HUDEP-2 (cell line): ENCODE measurements around the gene KCNH2.

Experiments used
- DNase-seq, 76 experiments: peaks; one replicate each; lab custom pipeline; 2025; ENCODE audit not compliant: unreplicated experiment in 76 of 76; lab: John Stamatoyannopoulos, UW

The KCNH2 gene

GRCh38 chr7:150951181-150951520, 27.0 kb downstream of the KCNH2 start:
- no peak for DNase-seq

DNA sequence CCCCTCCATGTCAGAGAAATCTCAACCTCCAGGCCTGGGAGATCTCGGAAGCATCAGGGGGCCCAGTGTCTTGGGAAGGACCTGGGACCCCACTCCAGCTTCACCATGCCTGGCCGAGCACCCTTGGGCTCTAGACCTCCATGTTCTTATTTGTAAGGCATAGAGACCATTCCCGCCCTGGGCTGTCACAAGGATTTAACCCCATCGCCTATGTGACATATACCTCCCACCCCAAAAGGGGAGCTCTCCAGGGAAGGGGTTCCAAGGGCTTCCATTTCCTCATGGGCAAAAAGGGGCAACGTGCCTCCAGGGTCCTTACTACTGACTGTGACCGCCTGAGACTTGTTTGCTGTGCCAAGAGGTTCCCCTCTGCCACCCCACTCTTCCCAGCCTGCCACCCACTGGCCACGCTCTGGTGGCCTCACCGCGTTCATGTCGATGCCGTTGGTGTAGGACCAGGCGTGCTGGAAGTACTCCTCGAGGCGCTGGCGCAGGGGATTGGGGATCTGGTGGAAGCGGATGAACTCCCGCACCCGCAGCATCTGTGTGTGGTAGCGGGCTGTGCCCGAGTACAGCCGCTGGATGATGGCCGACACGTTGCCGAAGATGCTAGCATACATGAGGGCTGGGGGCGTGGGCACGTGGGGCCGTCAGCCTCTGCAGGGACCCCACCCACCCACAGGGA, 27.5 kb downstream of the KCNH2 start:
- no peak for DNase-seq

DNA sequence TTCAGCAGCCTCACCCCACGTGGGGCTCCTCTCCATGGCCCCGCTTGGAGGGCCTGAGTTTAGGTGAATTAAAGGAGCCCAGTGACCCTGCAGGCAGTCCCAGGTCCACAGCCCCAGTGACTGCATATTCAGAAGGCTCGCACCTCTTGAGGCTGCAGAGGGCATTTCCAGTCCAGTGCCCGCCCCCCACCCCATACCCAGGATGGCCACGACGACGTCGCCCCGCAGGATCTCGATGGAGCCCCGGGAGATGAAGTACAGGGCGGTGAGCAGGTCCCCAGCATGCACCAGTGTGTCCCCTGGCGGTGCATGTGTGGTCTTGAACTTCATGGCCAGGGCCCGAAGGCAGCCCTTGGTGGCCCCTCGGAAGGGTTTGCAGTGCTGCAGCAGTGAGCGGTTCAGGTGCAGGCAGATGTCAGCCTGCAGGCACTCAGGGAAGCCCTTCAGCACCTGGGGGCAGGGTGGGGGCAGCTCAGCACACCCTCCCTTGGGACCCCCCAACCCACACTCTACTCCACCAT, 28.1 kb downstream of the KCNH2 start:
- DNase-seq = no peak

DNA sequence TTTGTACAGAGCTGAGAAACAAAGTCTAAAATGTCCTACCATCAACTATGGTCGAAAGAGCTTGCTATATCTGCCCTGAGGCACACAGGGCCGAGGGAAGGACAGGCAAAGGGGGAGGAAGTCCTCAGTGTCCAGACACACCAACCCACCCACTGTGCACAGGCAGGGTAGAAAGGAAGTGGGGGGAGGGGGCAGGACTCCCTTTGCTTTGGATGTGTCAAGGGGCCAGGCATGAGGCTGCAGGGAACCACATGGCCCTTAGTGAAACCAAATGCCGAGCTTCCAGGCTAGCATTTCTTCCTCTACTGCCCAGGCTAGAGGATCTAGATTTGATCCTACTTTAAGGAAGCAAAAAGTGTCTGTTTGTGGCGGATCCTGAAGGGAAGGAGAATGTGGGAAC, 28.6 kb downstream of the KCNH2 start:
- DNase-seq = no peak

- no peak for DNase-seq
Observed at GRCh38 chr7:150948791-150949251, 29.3 kb downstream of the KCNH2 start.

DNA sequence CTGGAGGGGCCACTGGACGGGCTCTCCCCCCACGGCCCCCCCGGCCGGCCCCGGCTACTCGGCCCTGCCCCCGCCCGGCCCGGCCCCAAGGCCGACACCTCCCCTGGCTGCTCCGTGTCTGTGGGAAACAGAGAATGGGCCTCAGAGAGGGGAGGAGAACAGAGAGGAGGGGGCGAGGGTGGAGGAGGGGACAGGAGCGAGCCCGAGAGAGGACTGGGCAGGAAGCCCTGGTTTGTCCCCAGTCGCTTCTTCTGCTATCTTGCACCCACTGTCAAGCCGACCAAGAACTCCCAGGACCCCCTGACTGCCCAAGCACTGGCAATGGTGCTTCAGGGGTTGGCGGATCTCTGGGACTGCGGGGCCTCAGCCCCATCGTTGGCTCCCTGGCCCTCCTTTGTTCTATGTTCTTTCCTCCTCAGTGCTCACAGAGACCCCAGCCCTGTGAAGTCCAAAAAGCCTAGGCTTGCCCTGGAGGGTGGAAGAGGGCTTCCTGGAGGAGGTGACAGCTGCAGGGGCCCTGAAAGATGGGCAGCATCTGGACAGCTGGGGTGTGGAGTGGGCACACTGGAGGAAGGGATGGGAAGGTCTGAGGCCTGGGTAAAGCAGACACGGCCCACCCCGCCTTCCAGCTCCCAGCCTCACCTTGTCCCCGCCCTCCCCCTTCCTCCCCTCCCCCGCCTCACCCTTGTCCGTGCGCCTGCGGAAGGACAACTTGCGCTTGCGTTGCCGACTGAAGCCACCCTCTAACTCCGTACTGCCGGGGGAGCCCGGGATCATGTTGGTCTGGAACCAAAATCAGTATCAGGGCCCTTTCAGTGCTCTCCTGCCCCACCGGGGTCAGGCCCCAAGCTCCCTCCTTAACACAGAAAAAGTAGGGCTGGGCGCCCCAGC, 30.1 kb downstream of the KCNH2 start:
- no peak for DNase-seq

DNA sequence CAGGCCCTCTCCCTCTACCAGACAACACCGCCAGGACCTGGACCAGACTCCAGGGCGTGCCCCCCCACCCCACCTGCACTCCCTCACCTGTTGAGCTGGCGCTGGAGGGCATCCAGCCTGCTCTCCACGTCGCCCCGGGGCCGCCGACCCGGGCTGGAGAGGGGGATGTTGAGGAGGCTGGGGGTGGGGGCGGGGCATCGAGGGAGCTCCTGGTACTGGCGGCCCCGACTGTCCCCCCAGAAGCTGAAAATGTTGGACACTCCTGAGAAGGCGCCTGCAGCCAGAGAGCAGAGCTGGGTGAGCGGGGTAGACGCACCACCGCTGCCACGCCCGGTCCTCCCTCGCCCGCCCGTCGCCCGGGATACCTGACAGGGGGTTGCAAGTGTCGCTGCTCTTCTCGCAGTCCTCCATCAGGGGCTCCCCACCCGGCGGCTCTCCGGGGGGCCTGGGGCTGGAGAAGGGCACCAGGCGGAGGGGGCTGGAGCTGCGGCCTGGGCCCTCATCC, 30.8 kb downstream of the KCNH2 start:
- DNase-seq = no peak

GRCh38 chr7:150946421-150947240, 31.5 kb downstream of the KCNH2 start:
- DNase-seq = no peak

GRCh38 chr7:150945853-150946420, 32.2 kb downstream of the KCNH2 start:
- DNase-seq = peak in 18 of 76 experiments; percentile 12 to 59 (median 38)

DNA sequence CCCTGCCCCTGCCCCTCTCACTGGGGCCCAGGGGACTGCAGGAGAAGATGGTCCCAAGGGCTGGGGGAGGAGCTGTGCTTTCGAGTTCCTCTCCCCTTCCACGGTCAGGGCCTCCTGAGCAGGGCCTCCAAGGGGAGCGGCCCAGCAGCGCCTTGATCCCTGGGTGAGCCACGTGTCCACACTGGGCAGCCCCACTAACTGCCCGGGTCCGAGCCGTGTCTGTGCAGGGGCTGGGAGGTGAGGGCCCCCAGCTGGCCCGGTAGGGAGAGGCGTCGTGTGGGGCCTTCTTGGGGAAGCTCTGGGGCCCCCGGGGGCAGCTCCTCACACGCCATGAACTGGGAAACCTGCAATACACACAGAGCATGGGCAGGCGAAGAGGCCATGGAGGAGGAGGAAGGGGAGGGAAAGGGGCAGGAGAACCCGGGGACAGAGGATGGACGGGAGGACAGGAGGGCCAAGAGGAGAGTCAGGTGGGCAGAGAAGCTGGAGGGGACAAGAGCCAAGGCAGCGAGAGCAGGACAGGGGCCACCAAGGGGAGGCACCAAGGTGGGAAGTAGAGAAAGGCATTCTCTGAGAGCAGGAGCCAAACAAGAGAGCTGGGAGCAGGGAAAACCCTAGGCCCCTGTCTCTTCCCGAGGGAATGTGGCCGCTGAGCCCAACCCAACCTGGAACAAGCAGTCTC, 32.8 kb downstream of the KCNH2 start:
- DNase-seq = no peak

GRCh38 chr7:150944066-150945042, 33.8 kb downstream of the KCNH2 start:
- DNase-seq = peak in 8 of 76 experiments; percentile 12 to 45 (median 35)

GRCh38 chr7:150943453-150943814, 34.7 kb downstream of the KCNH2 start:
- DNase-seq = peak in 3 of 76 experiments; percentile 38 to 63 (median 56)

DNA sequence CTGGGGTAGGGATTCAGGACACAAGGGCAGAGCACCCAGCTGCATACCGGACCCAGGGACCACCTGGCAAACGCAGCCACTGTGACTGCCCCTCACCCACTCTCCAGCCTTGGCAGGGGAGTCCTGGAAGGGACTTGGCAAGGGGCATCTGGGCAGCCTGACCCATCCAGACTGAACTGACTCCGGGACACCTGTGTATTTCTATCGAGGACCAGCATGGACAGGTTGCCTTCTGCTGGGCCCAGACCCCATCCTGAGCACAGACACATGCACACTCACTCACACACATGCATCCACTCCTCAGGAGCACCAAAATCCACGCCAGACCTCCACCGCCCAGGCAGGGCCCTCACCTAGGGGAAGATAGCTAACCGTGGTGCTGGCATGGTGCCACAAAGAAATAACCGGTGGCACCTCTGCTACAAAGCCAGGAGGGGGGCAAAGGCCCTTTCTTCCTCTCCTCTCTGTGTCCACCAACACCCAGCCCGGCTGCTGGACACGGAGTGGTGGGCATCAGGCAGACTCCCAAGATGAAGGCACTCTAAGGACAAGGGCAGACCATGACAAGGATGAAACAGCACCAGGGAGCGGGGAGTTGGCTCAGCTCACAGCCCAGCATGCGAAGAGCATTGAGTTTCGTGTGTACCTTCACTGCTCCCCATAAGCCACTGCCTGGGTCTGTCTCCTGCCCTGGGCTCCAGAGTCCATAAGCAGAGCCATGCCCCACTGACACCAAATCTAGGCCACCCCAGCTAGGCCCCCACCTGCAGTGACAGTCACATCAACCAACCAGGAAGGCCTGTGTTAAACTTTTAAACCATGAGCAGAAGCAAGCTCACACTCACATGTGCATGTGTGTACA, 35.3 kb downstream of the KCNH2 start:
- peak in 3 of 76 experiments; percentile 43 to 63 (median 58) for DNase-seq

DNA sequence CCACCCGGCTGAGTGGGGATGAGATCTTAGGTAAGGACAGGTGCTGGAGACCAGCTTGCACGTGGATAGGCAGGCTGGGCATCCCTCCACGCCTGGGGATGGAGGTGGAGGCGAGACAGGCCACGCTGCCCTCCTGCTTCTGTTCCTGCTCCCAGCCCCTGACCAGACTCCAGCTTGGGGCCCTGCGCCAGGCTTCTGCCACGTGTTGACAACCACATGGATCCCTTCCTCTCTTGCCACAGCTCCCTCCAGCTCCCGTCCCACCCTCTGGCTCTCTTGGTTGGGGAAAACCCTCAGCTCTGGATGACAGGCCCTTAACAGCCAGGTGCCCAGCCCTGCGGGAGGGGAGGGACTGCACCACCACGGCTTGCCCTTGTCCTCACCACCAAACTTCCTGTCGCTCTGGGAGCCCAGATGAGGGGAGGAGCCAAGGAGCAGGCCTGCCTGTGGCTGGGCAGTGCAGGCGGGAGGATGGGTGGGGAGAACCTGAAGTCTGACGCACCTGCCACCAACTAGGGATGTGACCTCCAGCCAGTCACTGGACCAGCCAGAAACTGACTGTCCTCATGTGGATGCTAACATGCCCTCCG, 36.0 kb downstream of the KCNH2 start:
- DNase-seq = peak in 52 of 76 experiments; percentile 17 to 77 (median 52)

- no peak for DNase-seq
Observed at GRCh38 chr7:150941351-150942000, 36.6 kb downstream of the KCNH2 start.

DNA sequence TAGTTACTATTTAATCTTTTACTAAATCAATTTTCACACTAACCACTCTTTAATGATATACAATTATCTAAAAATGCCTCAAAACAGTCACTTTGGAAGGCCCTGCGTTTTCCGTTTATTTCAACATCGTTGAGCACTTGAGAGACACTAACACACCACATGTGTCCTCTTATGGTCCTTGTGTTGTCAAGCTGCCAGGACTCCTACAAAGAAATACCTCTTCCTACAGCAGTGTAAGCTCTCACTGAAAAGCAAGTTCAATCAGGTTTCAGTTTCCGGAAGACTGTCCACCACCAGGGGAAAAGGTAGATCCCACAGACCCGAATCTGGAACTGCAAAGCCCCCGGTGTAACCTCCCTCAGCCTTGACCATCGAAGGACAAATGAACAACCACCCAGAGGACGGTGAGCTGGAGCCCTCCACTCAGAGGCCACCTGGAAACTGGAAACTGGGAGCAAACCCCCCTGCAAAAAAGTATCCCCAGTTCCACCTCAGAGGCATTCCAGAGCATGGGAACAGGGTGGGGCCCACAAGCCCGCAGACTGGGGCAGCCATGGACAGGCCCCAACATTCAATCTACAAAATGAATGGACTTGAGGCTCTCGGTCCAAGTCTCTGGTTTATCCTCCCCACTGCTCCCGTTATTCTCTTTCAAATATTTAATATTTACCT, 37.6 kb downstream of the KCNH2 start:
- no peak for DNase-seq
